Gastroesophageal sphincter (tissue), 4 donors: ENCODE results near the gene FOXJ3. TPM values are rescaled to one million over a fixed set of nuclear protein-coding genes. Genes with fewer than 3 reads are reported as not detected.

Experiments
- ATAC-seq: fragments of 150-250 bp; one replicate; pipeline ENCODE4 v1.9.1; 2016; ENCODE audit warnings: mild to moderate bottlenecking, moderate library complexity
- H3K27ac ChIP-seq, 4 donors: fragments of 200-600 bp; sonication (generic) in 3 of 4; 1 replicate in 3 of 4; 2 replicates in 1 of 4; pipeline ENCODE4 v1.5.1; 2016 to 2019
- H3K27me3 ChIP-seq: fragments of 200-600 bp; sonication (generic); one replicate; pipeline ENCODE4 v1.5.1; 2019
- H3K36me3 ChIP-seq, 2 donors: fragments of 200-600 bp; sonication (generic); one replicate each; pipeline ENCODE4 v1.5.1; 2019; ENCODE audit warnings: control low read depth in 1 of 2
- H3K4me1 ChIP-seq, 3 donors: fragments of 200-600 bp; sonication (generic); 1 replicate in 2 of 3; 2 replicates in 1 of 3; pipeline ENCODE4 v1.5.1; 2016 to 2019; ENCODE audit warnings: control low read depth in 2 of 3
- H3K4me3 ChIP-seq, 2 donors: fragments of 200-600 bp; sonication (generic); one replicate each; pipeline ENCODE4 v1.5.1; 2019; ENCODE audit warnings: mild to moderate bottlenecking in 1 of 2, moderate library complexity in 1 of 2
- H3K9me3 ChIP-seq, 3 donors: fragments of 200-600 bp; sonication (generic); one replicate each; pipeline ENCODE4 v1.5.1; 2017 to 2019; ENCODE audit warnings: control low read depth in 2 of 3
- CTCF ChIP-seq, 4 experiments: fragments of 200-600 bp in 2 of 4; fragments of 450-650 bp in 2 of 4; sonication (generic) in 1 of 4; IDR thresholded peaks; one replicate each; pipeline ENCODE4 v1.5.1; 2017 to 2019; ENCODE audit warnings: antibody characterized with exemption in 4 of 4, mild to moderate bottlenecking in 2 of 4, moderate library complexity in 2 of 4
- EP300 ChIP-seq: sonication (generic); formaldehyde crosslinking; IDR thresholded peaks from one replicate; pipeline ENCODE4 v1.6.1; 2017; ENCODE audit warnings: antibody characterized with exemption, mild to moderate bottlenecking
- POLR2A ChIP-seq, 2 donors: fragments of 450-650 bp; IDR thresholded peaks; one replicate each; pipeline ENCODE4 v1.6.1; 2017; ENCODE audit warnings: antibody characterized with exemption in 2 of 2, mild to moderate bottlenecking in 2 of 2, moderate library complexity in 1 of 2
- POLR2AphosphoS5 ChIP-seq: sonication (generic); formaldehyde crosslinking; IDR thresholded peaks from one replicate; pipeline ENCODE4 v1.6.1; 2017; ENCODE audit warnings: antibody characterized with exemption
- WGBS, 2 donors: methylation state at CpG; one replicate each; pipeline ENCODE4 v1.1.5; 2018; ENCODE audit warnings: low coverage in 1 of 2; 5-methylcytosine and 5-hydroxymethylcytosine counted together
- total RNA-seq, 4 donors: library from RNA; depleted of rRNA; stranded (reverse); fragments of >200 nt; gene quantifications; one replicate each; pipeline ENCODE4 v1.1.0, GENCODE V29; 2016

The FOXJ3 gene
- total RNA-seq, 4 donors from 2014 or later: 36.3 to 57.1 (median 41.4) TPM

DNA sequence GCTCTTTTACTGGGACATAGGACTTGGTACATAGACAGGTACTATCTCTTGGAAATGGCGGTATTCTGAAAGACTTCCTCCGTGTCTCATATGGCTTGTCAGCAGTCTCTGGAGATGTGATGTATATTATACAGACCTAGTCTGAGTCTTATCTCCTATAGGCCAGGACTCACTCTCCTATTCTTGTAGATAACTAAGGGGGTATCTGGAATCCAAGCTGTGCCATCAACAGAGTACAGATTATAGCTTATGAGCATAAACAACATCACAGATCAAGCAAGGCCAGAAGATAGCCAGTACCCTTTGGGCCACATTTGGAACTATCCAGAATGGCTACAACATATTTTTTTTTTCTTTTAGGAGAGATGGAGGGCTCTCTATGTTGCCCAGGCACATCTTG lies 29.5 kb upstream of the FOXJ3 start:
- WGBS, 2 donors: 60 to 80% methylated on average over 1 of the region's 2 CpGs
- no peak for ATAC-seq
- TF ChIP-seq POLR2AphosphoS5 (no peak), EP300 (no peak), CTCF (IDR thresholded peaks at IDR 0.05) (no peak), POLR2A (IDR thresholded peaks at IDR 0.05) (no peak)
- no peaks in the 10 kb centered on the region for H3K36me3 ChIP-seq
- no peak overlapping the region for H3K4me3 ChIP-seq
- no peak overlapping the region for H3K27ac ChIP-seq
- peaks cover 10% of the 10 kb centered on the region for H3K27me3 ChIP-seq
- H3K9me3 ChIP-seq: no peaks in the 10 kb centered on the region
- H3K4me1 ChIP-seq: no peaks in the 10 kb centered on the region

DNA sequence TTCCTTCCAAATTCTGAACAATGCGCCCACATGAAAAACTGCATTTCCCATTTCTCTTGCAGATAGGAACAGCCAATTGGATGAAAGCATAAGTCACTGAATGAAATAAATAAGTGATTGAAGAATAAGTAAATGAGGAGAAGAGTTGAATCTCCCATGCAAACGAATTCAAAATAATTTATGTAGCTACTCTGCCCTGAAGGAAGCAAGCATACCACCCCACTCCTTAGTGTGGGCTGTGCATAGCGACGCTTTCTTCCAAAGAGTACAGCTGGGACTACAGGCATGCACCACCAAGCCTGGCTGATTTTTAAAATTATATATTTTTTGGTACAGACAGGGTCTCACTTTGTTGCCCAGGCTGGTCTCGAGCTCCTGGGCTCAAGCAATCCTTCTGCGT lies 29.1 kb upstream of the FOXJ3 start:
- ATAC-seq: no peak
- 73 to 84% methylated on average over 4 to 6 of the region's 6 CpGs for WGBS, 2 donors
- H3K4me3 ChIP-seq: no peak overlapping the region
- no peaks in the 10 kb centered on the region for H3K9me3 ChIP-seq
- peaks cover 10% of the 10 kb centered on the region for H3K27me3 ChIP-seq
- H3K36me3 ChIP-seq: no peaks in the 10 kb centered on the region
- H3K4me1 ChIP-seq: no peaks in the 10 kb centered on the region
- TF ChIP-seq EP300 (no peak), POLR2AphosphoS5 (no peak), CTCF (IDR thresholded peaks at IDR 0.05) (no peak), POLR2A (IDR thresholded peaks at IDR 0.05) (no peak)
- H3K27ac ChIP-seq: no peak overlapping the region

GRCh38 chr1:42359466-42359865 lies 24.4 kb upstream of the FOXJ3 start:
- TF ChIP-seq POLR2AphosphoS5 (no peak), EP300 (no peak), CTCF (IDR thresholded peaks at IDR 0.05) (no peak), POLR2A (IDR thresholded peaks at IDR 0.05) (no peak)
- H3K27ac ChIP-seq: no peak overlapping the region
- no peaks in the 10 kb centered on the region for H3K27me3 ChIP-seq
- H3K4me1 ChIP-seq: no peaks in the 10 kb centered on the region
- ATAC-seq: no peak
- no peak overlapping the region for H3K4me3 ChIP-seq
- no peaks in the 10 kb centered on the region for H3K36me3 ChIP-seq
- no peaks in the 10 kb centered on the region for H3K9me3 ChIP-seq
- 60% methylated on average over 1 of the region's 1 CpG; no CpG with 5 or more reads in 1 of the 2 donors for WGBS, 2 donors

DNA sequence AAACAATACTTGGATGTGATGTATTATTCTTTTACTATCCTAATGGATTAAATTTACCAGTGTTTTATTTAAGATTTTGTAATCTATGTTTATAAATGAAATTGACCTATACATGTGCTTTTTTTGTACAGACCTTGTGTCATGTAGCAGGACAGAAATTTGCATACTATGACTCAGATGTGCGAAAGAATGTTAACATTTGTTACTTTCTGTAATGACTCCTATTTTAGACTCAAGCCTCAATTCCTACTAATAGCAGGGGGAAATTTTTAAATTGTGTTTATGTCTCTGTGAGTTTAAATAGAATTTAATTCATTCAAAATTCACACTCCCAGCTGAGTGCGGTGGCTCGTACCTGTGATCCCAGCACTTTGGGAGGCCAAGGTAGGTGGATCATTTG lies 23.8 kb upstream of the FOXJ3 start:
- Histone ChIP-seq H3K36me3 (no peaks in the 10 kb centered on the region), H3K9me3 (no peaks in the 10 kb centered on the region), H3K27ac (no peak overlapping the region), H3K27me3 (no peaks in the 10 kb centered on the region), H3K4me1 (no peaks in the 10 kb centered on the region), H3K4me3 (no peak overlapping the region)
- ATAC-seq: no peak
- TF ChIP-seq POLR2AphosphoS5 (no peak), CTCF (IDR thresholded peaks at IDR 0.05) (no peak), POLR2A (IDR thresholded peaks at IDR 0.05) (no peak), EP300 (no peak)
- WGBS, 2 donors: 81 to 94% methylated on average over 1 to 3 of the region's 3 CpGs

- H3K9me3 ChIP-seq: no peaks in the 10 kb centered on the region
- no peak overlapping the region for H3K27ac ChIP-seq
- no peaks in the 10 kb centered on the region for H3K36me3 ChIP-seq
- ATAC-seq: no peak
- WGBS, 2 donors: 0% methylated on average over 1 of the region's 1 CpG; no CpG with 5 or more reads in 1 of the 2 donors
- no peaks in the 10 kb centered on the region for H3K4me1 ChIP-seq
- no peak for TF ChIP-seq POLR2A (IDR thresholded peaks at IDR 0.05)
- no peak for TF ChIP-seq CTCF (IDR thresholded peaks at IDR 0.05)
- TF ChIP-seq POLR2AphosphoS5: no peak
- TF ChIP-seq EP300: no peak
- peaks cover 11% of the 10 kb centered on the region for H3K27me3 ChIP-seq
- no peak overlapping the region for H3K4me3 ChIP-seq
Observed at GRCh38 chr1:42350086-42350485, 15.1 kb upstream of the FOXJ3 start.
